Activated CD4-positive, alpha-beta T cell treated with anti-CD3 and anti-CD28 coated beads for 1 hour (primary cell): ENCODE results near the gene PCNT.
"Not testable (repeated sequence)": the region's sequence is repeated elsewhere in the genome, so short reads cannot be mapped to it uniquely, and the experiment has no call there.

ENCODE experiments used
- DNase-seq: peaks from one replicate; pipeline ENCODE4 v3.0.0-alpha.2; 2020

PCNT gene

GRCh38 chr21:46384556-46384955, 60.6 kb downstream of the PCNT start:
- no peak for DNase-seq

- DNase-seq, result no peak
Measured at GRCh38 chr21:46385846-46386733, 62.1 kb downstream of the PCNT start.

- no peak for DNase-seq
Measured at GRCh38 chr21:46386734-46387088, 62.8 kb downstream of the PCNT start.

- DNase-seq, result no peak
Measured at GRCh38 chr21:46388206-46388880, 64.4 kb downstream of the PCNT start.

- no peak for DNase-seq
Measured at GRCh38 chr21:46388896-46389295, 64.9 kb downstream of the PCNT start.

GRCh38 chr21:46390603-46391545, 66.9 kb downstream of the PCNT start:
- no peak for DNase-seq

GRCh38 chr21:46391773-46392172, 67.8 kb downstream of the PCNT start:
- DNase-seq, result no peak

- no peak for DNase-seq
Measured at GRCh38 chr21:46392921-46393320, 69.0 kb downstream of the PCNT start.

GRCh38 chr21:46393451-46393940, 69.5 kb downstream of the PCNT start:
- DNase-seq, result no peak

- DNase-seq, result no peak
Measured at GRCh38 chr21:46393941-46394594, 70.1 kb downstream of the PCNT start.

GRCh38 chr21:46394595-46395104, 70.7 kb downstream of the PCNT start:
- no peak for DNase-seq

- no peak for DNase-seq
Measured at GRCh38 chr21:46397211-46397905, 73.4 kb downstream of the PCNT start.

GRCh38 chr21:46397993-46398392, 74.0 kb downstream of the PCNT start:
- DNase-seq, result no peak

- no peak for DNase-seq
Measured at GRCh38 chr21:46399129-46399528, 75.2 kb downstream of the PCNT start.

- no peak for DNase-seq
Measured at GRCh38 chr21:46399686-46400085, 75.7 kb downstream of the PCNT start.

- DNase-seq, result no peak
Measured at GRCh38 chr21:46401186-46401910, 77.4 kb downstream of the PCNT start.

- no peak for DNase-seq
Measured at GRCh38 chr21:46402421-46402820, 78.5 kb downstream of the PCNT start.

GRCh38 chr21:46403234-46403811, 79.4 kb downstream of the PCNT start:
- DNase-seq, result not testable (repeated sequence)

GRCh38 chr21:46404306-46404705, 80.3 kb downstream of the PCNT start:
- no peak for DNase-seq

GRCh38 chr21:46406001-46406400, 82.0 kb downstream of the PCNT start:
- DNase-seq, result no peak
